GM18508 (cell line): ENCODE data around the gene LYRM2.

Experiments
- ATAC-seq: cut with Tn5 transposase; IDR thresholded peaks from one replicate; pipeline ENCODE4 v1.9.1; 2021; ENCODE audit warnings: moderate number of reproducible peaks; ENCODE audit not compliant: insufficient read depth, unreplicated experiment

The LYRM2 gene

GRCh38 chr6:89563866-89564265 is 74.7 kb downstream of the LYRM2 start:
- no peak for ATAC-seq

GRCh38 chr6:89562093-89562973 is 76.2 kb downstream of the LYRM2 start:
- ATAC-seq, result no peak

GRCh38 chr6:89559487-89559886 is 79.1 kb downstream of the LYRM2 start:
- no peak for ATAC-seq

GRCh38 chr6:89555806-89556205 is 82.7 kb downstream of the LYRM2 start:
- no peak for ATAC-seq

- no peak for ATAC-seq
These were observed 83.5 kb downstream of the LYRM2 start for GRCh38 chr6:89555031-89555430.

- ATAC-seq, result no peak
These were observed 84.4 kb downstream of the LYRM2 start for GRCh38 chr6:89554106-89554505.

GRCh38 chr6:89553431-89553830 is 85.1 kb downstream of the LYRM2 start:
- no peak for ATAC-seq

- no peak for ATAC-seq
These were observed 91.3 kb downstream of the LYRM2 start for GRCh38 chr6:89547281-89547680.

GRCh38 chr6:89542866-89543265 is 95.7 kb downstream of the LYRM2 start:
- no peak for ATAC-seq

- ATAC-seq, result no peak
These were observed 96.3 kb downstream of the LYRM2 start for GRCh38 chr6:89542081-89542857.

- ATAC-seq, result no peak
These were observed 98.8 kb downstream of the LYRM2 start for GRCh38 chr6:89539779-89540178.

- ATAC-seq, result no peak
These were observed 102.3 kb downstream of the LYRM2 start for GRCh38 chr6:89536231-89536630.

GRCh38 chr6:89530982-89531381 is 107.6 kb downstream of the LYRM2 start:
- no peak for ATAC-seq

GRCh38 chr6:89528866-89529265 is 109.7 kb downstream of the LYRM2 start:
- ATAC-seq, result no peak

- ATAC-seq, result no peak
These were observed 110.9 kb downstream of the LYRM2 start for GRCh38 chr6:89527634-89528033.

- ATAC-seq, result no peak
These were observed 112.0 kb downstream of the LYRM2 start for GRCh38 chr6:89526563-89526869.

- no peak for ATAC-seq
These were observed 112.6 kb downstream of the LYRM2 start for GRCh38 chr6:89525786-89526562.

GRCh38 chr6:89522778-89523177 is 115.8 kb downstream of the LYRM2 start:
- ATAC-seq, result no peak

- no peak for ATAC-seq
These were observed 117.8 kb downstream of the LYRM2 start for GRCh38 chr6:89520736-89521135.

GRCh38 chr6:89518352-89519055 is 120.0 kb downstream of the LYRM2 start:
- ATAC-seq, result no peak
